H4 (cell line): Measurements from ENCODE around the gene TRIM34. TPM values are rescaled to one million over a fixed set of nuclear protein-coding genes. Genes with fewer than 3 reads are reported as not detected.
"Not testable (repeated sequence)": the region's sequence is repeated elsewhere in the genome, so short reads cannot be mapped to it uniquely, and the experiment has no call there.

Experiments used
- DNase-seq: peaks from one replicate; pipeline ENCODE4 v3.0.0-alpha.2; 2015; ENCODE audit warnings: low spot score
- total RNA-seq: library from RNA; depleted of rRNA; stranded (reverse); fragments of >200 nt; shearing (Covaris generic); gene quantifications from 2 replicates; pipeline ENCODE4 v1.2.3, GENCODE V29; 2014; rRNA removed

The TRIM34 gene, protein sequence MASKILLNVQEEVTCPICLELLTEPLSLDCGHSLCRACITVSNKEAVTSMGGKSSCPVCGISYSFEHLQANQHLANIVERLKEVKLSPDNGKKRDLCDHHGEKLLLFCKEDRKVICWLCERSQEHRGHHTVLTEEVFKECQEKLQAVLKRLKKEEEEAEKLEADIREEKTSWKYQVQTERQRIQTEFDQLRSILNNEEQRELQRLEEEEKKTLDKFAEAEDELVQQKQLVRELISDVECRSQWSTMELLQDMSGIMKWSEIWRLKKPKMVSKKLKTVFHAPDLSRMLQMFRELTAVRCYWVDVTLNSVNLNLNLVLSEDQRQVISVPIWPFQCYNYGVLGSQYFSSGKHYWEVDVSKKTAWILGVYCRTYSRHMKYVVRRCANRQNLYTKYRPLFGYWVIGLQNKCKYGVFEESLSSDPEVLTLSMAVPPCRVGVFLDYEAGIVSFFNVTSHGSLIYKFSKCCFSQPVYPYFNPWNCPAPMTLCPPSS
- total RNA-seq, result 14.4 and 19.1 TPM in 2 replicates

DNA sequence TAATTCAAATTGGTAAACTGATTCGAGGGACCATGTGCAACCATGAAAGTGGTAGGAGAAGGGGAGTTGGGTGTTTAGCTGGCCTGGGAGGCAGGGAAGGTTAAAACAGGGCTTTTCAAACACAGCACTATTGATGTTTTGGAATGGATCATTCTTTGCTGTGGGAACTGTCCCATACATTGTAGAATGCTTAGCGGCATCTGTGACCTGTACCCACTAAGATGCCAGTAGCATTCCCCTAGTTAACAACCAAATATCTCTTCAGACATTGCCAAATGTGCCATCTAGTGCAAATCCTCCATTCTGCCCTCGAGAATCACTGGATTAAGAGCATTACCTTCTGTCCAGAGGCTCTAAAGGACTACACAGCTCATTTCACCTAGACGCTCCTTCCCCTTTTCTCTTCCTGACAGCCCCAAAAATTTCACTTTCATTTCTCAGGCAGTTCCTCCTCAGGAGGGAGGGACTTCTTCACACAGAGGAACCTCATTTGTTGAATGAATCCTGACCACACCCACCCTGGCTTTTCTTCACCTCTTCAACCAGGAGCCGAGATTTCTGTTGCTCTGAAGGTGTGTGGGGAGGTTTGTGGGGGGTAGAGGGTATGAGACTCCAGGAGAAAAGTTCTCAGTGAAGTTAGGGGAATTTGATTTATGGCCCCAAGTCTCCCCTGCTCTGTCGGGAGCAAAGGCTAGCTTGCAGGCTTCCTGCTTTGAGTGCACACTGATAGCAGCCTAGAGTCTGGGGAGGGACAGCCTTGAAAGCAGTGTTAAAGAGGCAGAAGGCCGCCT lies at the start of gene TRIM34:
Gene TRIM34, plus strand, starts transcription at position 513 of the 791 bp plus-strand sequence. CDS start 7,331 bp downstream, outside the sequence.
- peak; percentile 84 for DNase-seq

DNA sequence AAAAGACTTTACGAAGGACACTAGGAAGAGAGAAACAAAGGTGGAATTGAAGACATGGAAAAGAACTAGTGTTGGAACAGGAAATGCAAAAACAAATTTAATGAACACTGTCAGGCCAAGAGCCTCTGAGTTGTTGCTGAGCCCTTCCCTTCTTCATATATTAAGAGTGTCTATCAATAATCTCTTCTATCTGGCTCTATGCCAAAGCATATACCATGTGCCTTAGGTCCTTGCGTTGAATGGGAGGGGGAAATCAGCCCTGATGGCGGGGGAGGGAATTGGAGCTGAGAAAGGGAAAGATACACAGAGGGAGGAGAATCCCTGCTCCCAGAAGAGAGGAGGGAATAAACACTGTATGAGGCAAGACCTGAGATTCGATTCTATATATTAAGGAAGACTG lies 49.6 kb upstream of the TRIM34 start:
- DNase-seq, result no peak

DNA sequence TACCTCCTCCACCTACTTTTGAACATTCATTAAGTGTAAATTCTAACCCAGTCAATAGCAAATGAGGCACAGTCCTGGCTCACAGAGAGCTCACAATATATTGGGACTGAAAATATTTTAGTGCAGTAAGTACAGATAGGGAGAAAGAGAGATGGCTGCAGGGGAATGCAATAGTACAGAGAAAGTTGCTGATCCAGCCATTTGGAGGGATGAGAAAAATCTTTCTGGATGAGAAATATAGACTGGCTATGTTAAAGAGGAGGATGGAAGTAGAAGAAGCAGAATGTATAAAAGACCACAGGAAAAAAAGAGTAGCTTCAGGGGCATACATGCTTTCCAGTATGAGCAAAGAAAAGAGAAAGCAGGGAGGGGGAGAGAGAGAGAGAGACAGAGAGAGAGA lies 47.7 kb upstream of the TRIM34 start:
- no peak for DNase-seq

DNA sequence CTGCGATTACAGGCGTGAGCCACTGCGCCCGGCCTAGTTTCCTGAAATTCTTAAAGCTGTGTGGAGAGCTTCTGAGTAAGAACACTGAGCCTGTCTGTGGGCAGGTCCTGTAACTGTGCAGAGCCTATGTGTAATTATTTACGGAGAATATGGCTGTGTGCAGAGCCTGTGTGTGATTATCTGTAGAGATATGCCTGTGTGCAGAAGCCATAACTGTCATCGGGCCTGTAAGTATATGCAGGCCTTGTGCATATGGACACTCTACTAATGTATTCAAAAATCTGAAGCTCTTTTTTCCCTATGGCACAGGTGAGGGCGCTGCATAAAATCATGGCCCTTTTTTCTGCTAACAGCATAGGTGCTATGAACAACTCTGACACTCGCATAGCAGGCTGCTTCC lies 44.2 kb upstream of the TRIM34 start, which contains the start of gene OR52B6:
Gene OR52B6, plus strand, starts transcription at position 301 of the 400 bp plus-strand sequence. Its CDS starts 0 bp downstream, at position 301.
- DNase-seq, result no peak

DNA sequence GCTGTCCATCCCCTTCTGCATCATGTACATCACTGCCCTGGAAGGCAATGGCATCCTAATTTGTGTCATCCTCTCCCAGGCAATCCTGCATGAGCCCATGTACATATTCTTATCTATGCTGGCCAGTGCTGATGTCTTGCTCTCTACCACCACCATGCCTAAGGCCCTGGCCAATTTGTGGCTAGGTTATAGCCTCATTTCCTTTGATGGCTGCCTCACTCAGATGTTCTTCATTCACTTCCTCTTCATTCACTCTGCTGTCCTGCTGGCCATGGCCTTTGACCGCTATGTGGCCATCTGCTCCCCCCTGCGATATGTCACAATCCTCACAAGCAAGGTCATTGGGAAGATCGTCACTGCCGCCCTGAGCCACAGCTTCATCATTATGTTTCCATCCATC lies 43.8 kb upstream of the TRIM34 start:
- DNase-seq, result no peak

DNA sequence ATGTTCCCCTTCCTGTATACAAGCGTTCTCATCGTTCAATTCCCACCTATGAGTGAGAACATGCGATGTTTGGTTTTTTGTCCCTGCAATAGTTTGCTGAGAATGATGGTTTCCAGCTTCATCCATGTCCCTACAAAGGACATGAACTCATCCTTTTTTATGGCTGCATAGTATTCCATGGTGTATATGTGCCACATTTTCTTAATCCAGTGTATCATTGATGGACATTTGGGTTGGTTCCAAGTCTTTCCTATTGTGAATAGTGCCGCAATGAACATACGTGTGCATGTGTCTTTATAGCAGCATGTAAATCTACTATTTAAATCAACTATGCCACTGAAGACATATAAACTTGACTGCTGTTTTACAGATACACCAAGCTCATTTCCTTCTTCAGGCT lies 40.3 kb upstream of the TRIM34 start:
- not testable (repeated sequence) for DNase-seq

DNA sequence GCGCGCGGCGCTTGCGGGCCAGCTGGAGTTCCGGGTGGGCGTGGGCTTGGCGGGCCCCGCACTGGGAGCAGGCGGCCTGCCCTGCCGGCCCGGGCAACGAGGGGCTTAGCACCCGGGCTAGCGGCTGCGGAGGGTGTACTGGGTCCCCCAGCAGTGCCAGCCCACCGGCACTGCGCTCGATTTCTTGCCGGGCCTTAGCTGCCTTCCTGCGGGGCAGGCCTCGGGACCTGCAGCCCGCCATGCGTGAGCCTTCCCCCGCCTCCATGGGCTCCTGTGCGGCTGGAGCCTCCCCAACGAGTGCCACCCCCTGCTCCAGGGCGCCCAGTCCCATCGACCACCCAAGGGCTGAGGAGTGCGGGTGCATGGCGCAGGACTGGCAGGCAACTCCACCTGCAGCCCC lies 34.9 kb upstream of the TRIM34 start:
- not testable (repeated sequence) for DNase-seq

DNA sequence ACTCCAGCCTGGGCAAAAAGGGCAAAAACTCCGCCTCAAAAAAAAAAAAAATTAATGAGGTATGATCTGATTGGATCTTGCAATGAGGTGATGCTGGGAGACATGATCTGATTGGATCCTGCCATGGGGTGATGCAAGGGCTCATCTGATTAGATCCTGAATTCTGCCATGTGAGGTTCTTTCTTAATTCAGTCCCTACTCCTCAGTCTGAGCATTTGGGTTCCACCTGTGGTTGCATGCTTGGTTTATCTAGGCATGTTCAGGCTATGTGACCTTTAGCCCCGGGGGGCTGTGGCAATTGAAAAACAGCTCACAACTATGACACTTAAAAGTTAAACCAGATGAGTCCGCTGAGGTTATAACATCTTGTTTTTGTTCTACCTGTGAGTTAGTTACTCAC lies 33.2 kb upstream of the TRIM34 start:
- no peak for DNase-seq

DNA sequence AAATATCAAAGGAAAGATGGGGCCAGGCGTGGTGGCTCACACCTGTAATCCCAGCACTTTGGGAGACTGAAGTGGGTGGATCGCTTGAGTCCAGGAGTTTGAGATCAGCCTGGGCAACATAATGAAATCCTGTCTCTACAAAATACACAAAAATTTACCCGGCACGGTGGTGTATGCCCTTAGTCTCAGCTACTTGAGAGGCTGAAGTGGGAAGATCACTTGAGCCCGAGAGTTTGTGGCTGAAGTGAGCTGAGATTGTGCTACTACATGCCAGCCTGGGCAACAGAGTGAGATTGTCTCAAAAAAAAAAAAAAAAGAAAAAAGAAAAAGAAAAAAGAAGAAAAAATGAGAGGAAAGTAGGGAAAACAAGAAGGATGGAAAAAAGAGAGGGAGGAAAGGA lies 32.2 kb upstream of the TRIM34 start:
- no peak for DNase-seq

DNA sequence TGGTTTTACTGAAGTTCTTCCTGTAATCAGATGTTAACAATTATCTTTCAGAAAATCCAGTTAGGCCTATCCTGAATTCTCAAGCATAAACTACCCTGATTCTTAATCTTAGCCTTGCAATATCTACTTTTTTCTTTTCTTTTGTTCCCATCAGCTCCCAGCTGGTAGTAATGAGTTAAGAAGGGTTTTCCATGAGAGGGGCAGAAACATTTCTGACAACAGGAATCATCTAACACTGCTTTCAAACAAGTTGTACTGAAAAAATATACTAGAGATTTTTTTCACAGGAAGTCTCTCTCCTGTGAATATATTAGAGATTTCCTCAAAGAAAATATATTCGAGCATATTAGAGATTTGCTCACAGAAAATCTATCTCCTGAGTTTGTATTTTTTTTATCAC lies 31.7 kb upstream of the TRIM34 start:
- no peak for DNase-seq

DNA sequence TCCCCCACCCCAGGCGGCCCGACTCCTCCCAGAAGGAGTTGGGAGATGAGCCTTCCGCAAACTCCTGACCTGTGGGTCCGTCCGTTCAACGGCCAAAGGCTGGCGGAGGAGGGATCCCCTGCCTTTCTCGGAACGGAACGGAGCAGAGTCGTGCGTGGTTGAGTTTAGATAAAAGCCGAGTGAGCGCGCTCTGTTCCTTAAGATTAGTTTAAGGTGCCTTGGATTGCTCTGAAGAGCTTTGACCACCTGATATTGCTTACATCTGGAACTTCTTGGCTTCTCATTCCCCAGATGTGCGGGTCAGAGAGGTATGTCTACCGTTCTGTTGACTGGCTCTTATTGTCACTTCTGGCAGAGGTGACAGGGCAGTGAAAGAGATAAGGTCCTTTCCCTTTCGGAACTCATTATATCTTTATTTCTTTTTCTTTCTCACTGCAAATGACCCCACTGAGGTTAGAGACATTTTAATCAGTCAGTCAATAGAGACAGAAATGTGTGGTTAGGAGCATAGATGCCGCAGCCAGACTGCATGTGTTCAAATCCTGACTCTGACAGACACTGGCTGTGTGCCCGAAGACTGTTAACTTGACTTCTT lies 28.1 kb upstream of the TRIM34 start, which contains the start of gene TRIM6:
Gene TRIM6, plus strand, starts transcription at position 31 of the 595 bp plus-strand sequence. Its CDS starts 261 bp downstream, at position 292.
- peak; percentile 51 for DNase-seq

DNA sequence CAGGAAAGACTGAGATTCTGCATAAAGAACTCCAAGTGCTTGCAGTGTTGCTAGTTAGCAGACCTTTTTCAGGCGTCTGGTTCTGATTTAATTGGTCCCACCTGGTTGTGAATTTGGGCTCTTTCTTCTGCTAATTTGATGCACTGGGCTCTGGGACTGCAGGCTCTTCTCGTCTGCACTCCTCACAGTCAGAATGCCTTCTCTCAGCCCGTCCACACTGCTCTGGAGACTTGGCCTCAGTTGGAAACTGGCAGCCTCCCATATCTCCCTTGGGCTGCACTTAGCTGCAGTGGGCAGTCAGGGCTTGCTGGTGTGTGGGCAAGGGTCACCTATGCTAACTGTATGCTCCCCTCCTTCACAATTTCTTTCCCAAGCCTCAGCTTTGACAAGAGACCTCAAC lies 26.8 kb upstream of the TRIM34 start:
- no peak for DNase-seq

DNA sequence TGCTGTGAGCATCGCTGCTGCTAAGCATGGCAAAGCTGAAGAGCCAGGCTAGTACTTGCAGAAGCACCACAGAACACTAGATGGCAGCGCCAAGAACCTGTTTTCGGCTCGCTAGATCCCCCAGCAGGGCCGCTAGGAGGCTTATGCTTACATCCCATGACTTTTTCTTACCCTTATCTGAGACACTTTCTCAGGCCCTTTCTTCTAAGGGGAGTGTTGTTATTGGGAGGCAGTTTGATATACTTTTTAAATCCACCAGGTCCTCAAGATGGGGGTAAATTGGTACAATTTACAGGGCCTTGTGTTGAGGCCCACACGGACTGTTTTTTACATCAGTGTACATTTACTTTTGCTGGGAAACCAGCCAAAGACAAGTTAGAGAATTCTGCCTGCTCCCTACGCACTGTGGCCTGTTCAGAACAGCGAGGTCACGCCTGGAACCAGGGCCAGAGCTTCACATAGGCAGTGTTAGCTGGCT lies 24.4 kb upstream of the TRIM34 start:
- DNase-seq, result peak; percentile 88

DNA sequence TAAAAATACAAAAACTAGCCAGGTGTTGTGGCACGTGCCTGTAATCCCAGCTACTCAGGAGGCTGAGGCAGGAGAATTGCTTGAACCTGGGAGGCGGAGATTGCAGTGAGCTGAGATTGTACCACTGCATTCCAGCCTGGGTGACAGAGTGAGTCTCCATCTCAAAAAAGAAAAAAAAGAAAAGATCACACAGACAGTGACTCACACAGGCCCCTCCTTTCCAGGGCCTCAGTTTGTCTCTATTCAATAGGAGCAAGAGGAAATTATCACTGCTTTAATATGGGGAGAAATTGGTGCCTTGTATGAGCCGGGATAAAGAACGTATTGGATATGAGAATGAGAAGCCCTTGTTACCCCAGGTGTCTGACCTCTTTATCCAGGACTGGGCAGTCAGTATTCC lies 22.0 kb upstream of the TRIM34 start:
- not testable (repeated sequence) for DNase-seq

DNA sequence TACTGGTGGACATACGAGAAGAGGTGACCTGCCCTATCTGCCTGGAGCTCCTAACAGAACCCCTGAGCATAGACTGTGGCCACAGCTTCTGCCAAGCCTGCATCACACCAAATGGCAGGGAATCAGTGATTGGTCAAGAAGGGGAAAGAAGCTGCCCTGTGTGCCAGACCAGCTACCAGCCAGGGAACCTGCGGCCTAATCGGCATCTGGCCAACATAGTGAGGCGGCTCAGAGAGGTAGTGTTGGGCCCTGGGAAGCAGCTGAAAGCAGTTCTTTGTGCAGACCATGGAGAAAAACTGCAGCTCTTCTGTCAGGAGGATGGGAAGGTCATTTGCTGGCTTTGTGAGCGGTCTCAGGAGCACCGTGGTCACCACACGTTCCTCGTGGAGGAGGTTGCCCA lies 21.5 kb upstream of the TRIM34 start:
- no peak for DNase-seq

DNA sequence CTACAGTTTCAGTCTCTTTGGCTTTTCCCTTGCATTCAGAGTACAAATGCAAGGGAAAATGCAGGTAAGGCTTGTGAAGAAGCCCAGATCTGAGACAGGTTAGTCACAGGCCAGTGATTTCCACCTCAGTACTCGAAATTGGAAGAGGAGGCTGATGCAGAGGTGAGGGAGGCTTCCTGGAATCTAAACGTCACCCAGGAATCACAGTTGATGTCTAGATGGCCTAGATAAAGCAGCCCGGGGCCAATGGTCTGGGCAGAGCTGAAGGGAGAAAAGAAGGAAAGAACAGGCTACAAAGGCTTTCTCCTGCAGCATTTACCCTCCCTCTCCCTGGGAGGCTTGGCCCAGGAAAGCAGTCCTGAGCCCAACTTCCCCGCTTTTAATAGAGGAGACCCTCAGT lies 19.9 kb upstream of the TRIM34 start:
- DNase-seq, result no peak

DNA sequence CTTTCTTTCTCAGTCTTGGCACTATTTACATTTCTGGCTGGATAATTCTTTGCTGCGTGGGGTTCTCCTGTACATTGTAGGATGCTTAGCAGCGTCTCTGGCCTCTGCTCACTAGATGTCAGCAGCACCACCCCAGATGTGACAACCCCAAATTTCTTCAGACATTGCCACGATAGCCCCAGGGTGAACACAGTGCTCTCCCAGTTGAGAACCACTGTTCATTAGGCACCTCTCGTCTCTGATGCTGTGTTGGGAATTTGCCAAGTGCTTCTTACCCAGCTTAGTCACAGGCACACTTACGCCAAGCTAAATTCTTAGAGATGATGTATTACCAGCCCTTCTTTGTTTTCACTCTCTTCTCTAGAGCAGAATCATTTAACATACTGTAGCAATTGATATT lies 19.0 kb upstream of the TRIM34 start:
- DNase-seq, result peak; percentile 42

DNA sequence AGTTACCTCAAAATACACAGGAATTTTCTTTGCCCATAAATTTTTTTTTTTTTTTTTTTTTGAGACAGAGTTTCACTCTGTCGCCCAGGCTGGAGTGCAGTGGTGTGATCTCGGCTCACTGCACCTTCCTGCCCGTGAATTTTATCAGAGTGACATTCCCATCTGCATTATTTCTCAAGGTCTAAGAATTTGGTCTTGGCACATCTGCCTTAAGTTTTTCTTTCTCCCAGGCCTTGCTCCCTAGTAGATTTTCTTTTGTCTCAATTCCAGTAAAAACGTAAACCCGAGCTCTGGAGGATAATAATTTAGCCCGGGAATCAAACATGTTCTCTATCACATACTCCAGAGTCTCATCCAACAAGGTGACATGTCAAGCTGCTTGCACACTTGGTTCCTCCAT lies 16.0 kb upstream of the TRIM34 start:
- DNase-seq, result no peak

DNA sequence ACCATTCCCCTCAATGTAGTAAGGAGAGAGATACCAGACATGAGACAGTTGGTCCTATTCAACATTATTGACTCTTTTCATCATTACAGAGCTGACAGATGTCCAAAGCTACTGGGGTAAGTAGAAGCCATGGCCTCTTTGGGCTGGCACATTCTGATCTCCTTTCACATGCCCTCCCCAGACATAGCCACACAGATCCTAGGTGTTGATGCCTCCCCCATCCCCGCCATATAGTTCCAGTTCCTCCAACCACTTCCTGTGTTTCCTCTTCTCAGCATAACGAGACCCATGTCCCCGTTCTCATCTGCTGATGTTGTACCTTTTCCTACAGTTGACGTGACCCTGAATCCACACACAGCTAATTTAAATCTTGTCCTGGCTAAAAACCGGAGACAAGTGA lies 14.4 kb upstream of the TRIM34 start:
- DNase-seq, result no peak

DNA sequence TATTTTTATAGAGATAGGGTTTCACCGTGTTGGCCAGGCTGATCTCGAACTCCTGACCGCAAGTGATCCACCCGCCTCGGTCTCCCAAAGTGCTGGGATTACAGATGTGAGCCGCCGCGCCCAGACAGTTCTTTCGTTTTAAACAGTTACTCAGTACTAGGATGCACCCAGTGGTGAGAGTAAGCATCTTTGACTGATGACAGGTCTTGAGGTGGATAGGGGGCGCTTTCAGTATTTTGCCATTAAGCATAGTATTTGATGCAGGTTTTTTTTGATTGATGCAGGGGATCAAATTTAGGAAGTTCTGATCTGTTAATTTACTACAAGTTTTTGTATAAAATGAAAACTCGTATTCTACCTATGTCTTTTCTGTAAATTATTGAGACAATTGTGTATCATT lies 13.2 kb upstream of the TRIM34 start:
- no peak for DNase-seq

DNA sequence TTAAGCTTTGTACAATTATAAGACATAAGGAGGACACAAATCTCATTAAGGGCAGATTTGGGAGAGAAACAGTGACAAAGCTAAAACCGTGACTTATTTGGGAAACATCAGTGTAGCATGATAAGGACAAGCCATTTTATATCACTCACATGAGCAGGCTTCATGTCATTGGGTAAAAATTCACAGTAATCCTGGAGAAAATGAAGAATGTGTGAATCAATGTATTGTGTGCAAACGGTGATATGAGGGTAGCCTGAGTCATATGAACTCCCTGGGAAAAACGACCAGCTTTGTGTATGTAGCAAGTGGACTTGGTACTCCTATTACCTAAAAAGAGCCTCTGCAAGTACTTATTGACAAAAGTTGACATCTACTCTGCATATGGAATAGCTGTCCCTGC lies 6.0 kb upstream of the TRIM34 start:
- DNase-seq, result no peak
